ENCODE data around the gene ZNF169.
"Not testable (repeated sequence)": the region's sequence is repeated elsewhere in the genome, so short reads cannot be mapped to it uniquely, and the experiment has no call there.

ZNF169 gene

GRCh38 chr9:94256007-94256406 lies 3.1 kb upstream of the ZNF169 start:
- no peak overlapping the region for H3K9ac ChIP-seq (ENCODE audit: low read length)
- H3K36me3 ChIP-seq (ENCODE audit: control insufficient read depth, insufficient read depth, low read length), result no peaks in the 10 kb centered on the region
- no peak overlapping the region for H3K27ac ChIP-seq (ENCODE audit: low read depth, low read length)
- H3K4me3 ChIP-seq (ENCODE audit: low read length), result no peak overlapping the region
- H3K4me1 ChIP-seq (ENCODE audit: control insufficient read depth, insufficient read depth, low read length), result peaks cover 2% of the 10 kb centered on the region
- H3K27me3 ChIP-seq (ENCODE audit: control insufficient read depth, insufficient read depth, low read length), result no peaks in the 10 kb centered on the region

- not testable (repeated sequence) for H3K9ac ChIP-seq (ENCODE audit: low read length); H3K36me3 ChIP-seq (ENCODE audit: control insufficient read depth, insufficient read depth, low read length); H3K4me3 ChIP-seq (ENCODE audit: low read length); H3K27ac ChIP-seq (ENCODE audit: low read depth, low read length); H3K4me1 ChIP-seq (ENCODE audit: control insufficient read depth, insufficient read depth, low read length); H3K27me3 ChIP-seq (ENCODE audit: control insufficient read depth, insufficient read depth, low read length)
These were observed 6.7 kb downstream of the ZNF169 start for GRCh38 chr9:94265626-94266402.

- no peaks in the 10 kb centered on the region for H3K36me3 ChIP-seq (ENCODE audit: control insufficient read depth, insufficient read depth, low read length)
- no peaks in the 10 kb centered on the region for H3K4me1 ChIP-seq (ENCODE audit: control insufficient read depth, insufficient read depth, low read length)
- H3K9ac ChIP-seq (ENCODE audit: low read length), result no peak overlapping the region
- no peak overlapping the region for H3K27ac ChIP-seq (ENCODE audit: low read depth, low read length)
- H3K4me3 ChIP-seq (ENCODE audit: low read length), result no peak overlapping the region
- H3K27me3 ChIP-seq (ENCODE audit: control insufficient read depth, insufficient read depth, low read length), result no peaks in the 10 kb centered on the region
These were observed 10.2 kb downstream of the ZNF169 start for GRCh38 chr9:94269264-94269663.

GRCh38 chr9:94270009-94270408 lies 10.9 kb downstream of the ZNF169 start:
- H3K9ac ChIP-seq (ENCODE audit: low read length), result no peak overlapping the region
- no peaks in the 10 kb centered on the region for H3K4me1 ChIP-seq (ENCODE audit: control insufficient read depth, insufficient read depth, low read length)
- no peak overlapping the region for H3K27ac ChIP-seq (ENCODE audit: low read depth, low read length)
- no peak overlapping the region for H3K4me3 ChIP-seq (ENCODE audit: low read length)
- no peaks in the 10 kb centered on the region for H3K27me3 ChIP-seq (ENCODE audit: control insufficient read depth, insufficient read depth, low read length)
- no peaks in the 10 kb centered on the region for H3K36me3 ChIP-seq (ENCODE audit: control insufficient read depth, insufficient read depth, low read length)

GRCh38 chr9:94277029-94277428 lies 17.9 kb downstream of the ZNF169 start:
- H3K4me3 ChIP-seq (ENCODE audit: low read length); H3K9ac ChIP-seq (ENCODE audit: low read length); H3K27me3 ChIP-seq (ENCODE audit: control insufficient read depth, insufficient read depth, low read length); H3K36me3 ChIP-seq (ENCODE audit: control insufficient read depth, insufficient read depth, low read length); H3K4me1 ChIP-seq (ENCODE audit: control insufficient read depth, insufficient read depth, low read length); H3K27ac ChIP-seq (ENCODE audit: low read depth, low read length): not testable (repeated sequence)

- Histone ChIP-seq H3K4me3 (ENCODE audit: low read length) (no peak overlapping the region), H3K9ac (ENCODE audit: low read length) (no peak overlapping the region), H3K27me3 (ENCODE audit: control insufficient read depth, insufficient read depth, low read length) (no peaks in the 10 kb centered on the region), H3K36me3 (ENCODE audit: control insufficient read depth, insufficient read depth, low read length) (peaks cover 5% of the 10 kb centered on the region), H3K4me1 (ENCODE audit: control insufficient read depth, insufficient read depth, low read length) (no peaks in the 10 kb centered on the region), H3K27ac (ENCODE audit: low read depth, low read length) (no peak overlapping the region)
These were observed 18.9 kb downstream of the ZNF169 start for GRCh38 chr9:94277885-94278536.

GRCh38 chr9:94280409-94280989 lies 21.4 kb downstream of the ZNF169 start:
- H3K4me1 ChIP-seq (ENCODE audit: control insufficient read depth, insufficient read depth, low read length), result no peaks in the 10 kb centered on the region
- H3K9ac ChIP-seq (ENCODE audit: low read length), result no peak overlapping the region
- H3K27ac ChIP-seq (ENCODE audit: low read depth, low read length), result no peak overlapping the region
- H3K36me3 ChIP-seq (ENCODE audit: control insufficient read depth, insufficient read depth, low read length), result peaks cover 5% of the 10 kb centered on the region
- H3K27me3 ChIP-seq (ENCODE audit: control insufficient read depth, insufficient read depth, low read length), result no peaks in the 10 kb centered on the region
- no peak overlapping the region for H3K4me3 ChIP-seq (ENCODE audit: low read length)

GRCh38 chr9:94281101-94281500 lies 22.0 kb downstream of the ZNF169 start:
- H3K4me1 ChIP-seq (ENCODE audit: control insufficient read depth, insufficient read depth, low read length), result no peaks in the 10 kb centered on the region
- no peak overlapping the region for H3K9ac ChIP-seq (ENCODE audit: low read length)
- no peaks in the 10 kb centered on the region for H3K27me3 ChIP-seq (ENCODE audit: control insufficient read depth, insufficient read depth, low read length)
- H3K4me3 ChIP-seq (ENCODE audit: low read length), result no peak overlapping the region
- H3K36me3 ChIP-seq (ENCODE audit: control insufficient read depth, insufficient read depth, low read length), result peaks cover 5% of the 10 kb centered on the region
- no peak overlapping the region for H3K27ac ChIP-seq (ENCODE audit: low read depth, low read length)

- no peaks in the 10 kb centered on the region for H3K4me1 ChIP-seq (ENCODE audit: control insufficient read depth, insufficient read depth, low read length)
- H3K27me3 ChIP-seq (ENCODE audit: control insufficient read depth, insufficient read depth, low read length), result no peaks in the 10 kb centered on the region
- no peak overlapping the region for H3K4me3 ChIP-seq (ENCODE audit: low read length)
- no peak overlapping the region for H3K27ac ChIP-seq (ENCODE audit: low read depth, low read length)
- H3K9ac ChIP-seq (ENCODE audit: low read length), result no peak overlapping the region
- H3K36me3 ChIP-seq (ENCODE audit: control insufficient read depth, insufficient read depth, low read length), result no peaks in the 10 kb centered on the region
These were observed 27.0 kb downstream of the ZNF169 start for GRCh38 chr9:94286116-94286515.

GRCh38 chr9:94287877-94288513 lies 28.9 kb downstream of the ZNF169 start:
- Histone ChIP-seq H3K4me1 (ENCODE audit: control insufficient read depth, insufficient read depth, low read length) (no peaks in the 10 kb centered on the region), H3K4me3 (ENCODE audit: low read length) (no peak overlapping the region), H3K9ac (ENCODE audit: low read length) (no peak overlapping the region), H3K27me3 (ENCODE audit: control insufficient read depth, insufficient read depth, low read length) (no peaks in the 10 kb centered on the region), H3K27ac (ENCODE audit: low read depth, low read length) (peak overlapping the region; percentile 42), H3K36me3 (ENCODE audit: control insufficient read depth, insufficient read depth, low read length) (no peaks in the 10 kb centered on the region)

- Histone ChIP-seq H3K27ac (ENCODE audit: low read depth, low read length) (no peak overlapping the region), H3K4me3 (ENCODE audit: low read length) (no peak overlapping the region), H3K36me3 (ENCODE audit: control insufficient read depth, insufficient read depth, low read length) (peaks cover 3% of the 10 kb centered on the region), H3K9ac (ENCODE audit: low read length) (no peak overlapping the region), H3K4me1 (ENCODE audit: control insufficient read depth, insufficient read depth, low read length) (no peaks in the 10 kb centered on the region), H3K27me3 (ENCODE audit: control insufficient read depth, insufficient read depth, low read length) (no peaks in the 10 kb centered on the region)
These were observed 30.6 kb downstream of the ZNF169 start for GRCh38 chr9:94289691-94290090.

GRCh38 chr9:94298949-94299599 lies 40.0 kb downstream of the ZNF169 start:
- Histone ChIP-seq H3K4me3 (ENCODE audit: low read length) (no peak overlapping the region), H3K27ac (ENCODE audit: low read depth, low read length) (peak overlapping the region; percentile 18), H3K4me1 (ENCODE audit: control insufficient read depth, insufficient read depth, low read length) (peaks cover 4% of the 10 kb centered on the region), H3K27me3 (ENCODE audit: control insufficient read depth, insufficient read depth, low read length) (no peaks in the 10 kb centered on the region), H3K9ac (ENCODE audit: low read length) (no peak overlapping the region), H3K36me3 (ENCODE audit: control insufficient read depth, insufficient read depth, low read length) (no peaks in the 10 kb centered on the region)
